Prostate gland (tissue), 2 donors: ENCODE data around the gene LRRC32. TPM values are rescaled to one million over a fixed set of nuclear protein-coding genes. Genes with fewer than 3 reads are reported as not detected.

Source experiments
- DNase-seq: peaks from one replicate; pipeline ENCODE4 v3.0.0-alpha.2; 2019; ENCODE audit warnings: low spot score
- H3K27ac ChIP-seq, 2 donors: fragments of 200-600 bp; sonication (generic); 2 replicates each; pipeline ENCODE4 v1.5.1; 2017 to 2019
- H3K27me3 ChIP-seq: fragments of 200-600 bp; sonication (generic); replicated peaks from 2 replicates; pipeline ENCODE4 v1.5.1; 2019; ENCODE audit not compliant: insufficient read depth
- H3K36me3 ChIP-seq, 2 donors: fragments of 200-600 bp; sonication (generic); 1 replicate in 1 of 2; 2 replicates in 1 of 2; pipeline versions ENCODE4 v1.5.1 to v1.8.1; 2017 to 2019
- H3K4me1 ChIP-seq: fragments of 200-600 bp; sonication (generic); replicated peaks from 2 replicates; pipeline ENCODE4 v1.5.1; 2019
- H3K4me3 ChIP-seq, 2 donors: fragments of 200-600 bp; sonication (generic); 2 replicates each; pipeline ENCODE4 v1.5.1; 2017 to 2019
- H3K9me3 ChIP-seq: fragments of 200-600 bp; sonication (generic); 2 replicates; pipeline ENCODE4 v1.5.1; 2017
- POLR2A ChIP-seq: fragments of 450-650 bp; IDR thresholded peaks from one replicate; pipeline ENCODE4 v1.6.1; 2016; ENCODE audit warnings: antibody characterized with exemption, mild to moderate bottlenecking
- POLR2AphosphoS5 ChIP-seq: sonication (generic); formaldehyde crosslinking; IDR thresholded peaks from one replicate; pipeline ENCODE4 v1.6.1; 2017; ENCODE audit warnings: antibody characterized with exemption
- WGBS: methylation state at CpG from one replicate; pipeline ENCODE4 v1.1.5; 2018; 5-methylcytosine and 5-hydroxymethylcytosine counted together
- intact Hi-C: fragments of 100-400 bp; cut with DNase I; formaldehyde crosslinking; loops from one replicate; pipeline ENCODE4 v1.14.2; 2022
- total RNA-seq, 2 donors: library from RNA; depleted of rRNA; stranded (reverse); fragments of >200 nt; gene quantifications; one replicate each; pipeline ENCODE4 v1.1.0, GENCODE V29; 2016
- TF ChIP-seq, protein P1 (sequence below), 4 experiments: fragments of 200-600 bp in 2 of 4; fragments of 450-650 bp in 2 of 4; sonication (generic) in 2 of 4; IDR thresholded peaks; 1 replicate in 3 of 4; 2 replicates in 1 of 4; pipeline ENCODE4 v1.5.1; 2016 to 2019; ENCODE audit warnings: antibody characterized with exemption in 4 of 4, mild to moderate bottlenecking in 2 of 4, moderate library complexity in 2 of 4

Gene LRRC32
- total RNA-seq, 2 donors from 2014 or later = 16.2 to 37.3 TPM

- TF ChIP-seq POLR2AphosphoS5 (no peak), POLR2A (no peak)
- TF ChIP-seq, protein P1, sequence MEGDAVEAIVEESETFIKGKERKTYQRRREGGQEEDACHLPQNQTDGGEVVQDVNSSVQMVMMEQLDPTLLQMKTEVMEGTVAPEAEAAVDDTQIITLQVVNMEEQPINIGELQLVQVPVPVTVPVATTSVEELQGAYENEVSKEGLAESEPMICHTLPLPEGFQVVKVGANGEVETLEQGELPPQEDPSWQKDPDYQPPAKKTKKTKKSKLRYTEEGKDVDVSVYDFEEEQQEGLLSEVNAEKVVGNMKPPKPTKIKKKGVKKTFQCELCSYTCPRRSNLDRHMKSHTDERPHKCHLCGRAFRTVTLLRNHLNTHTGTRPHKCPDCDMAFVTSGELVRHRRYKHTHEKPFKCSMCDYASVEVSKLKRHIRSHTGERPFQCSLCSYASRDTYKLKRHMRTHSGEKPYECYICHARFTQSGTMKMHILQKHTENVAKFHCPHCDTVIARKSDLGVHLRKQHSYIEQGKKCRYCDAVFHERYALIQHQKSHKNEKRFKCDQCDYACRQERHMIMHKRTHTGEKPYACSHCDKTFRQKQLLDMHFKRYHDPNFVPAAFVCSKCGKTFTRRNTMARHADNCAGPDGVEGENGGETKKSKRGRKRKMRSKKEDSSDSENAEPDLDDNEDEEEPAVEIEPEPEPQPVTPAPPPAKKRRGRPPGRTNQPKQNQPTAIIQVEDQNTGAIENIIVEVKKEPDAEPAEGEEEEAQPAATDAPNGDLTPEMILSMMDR (IDR thresholded peaks at IDR 0.05) = no peak
- Histone ChIP-seq H3K27me3 (no peaks in the 10 kb centered on the region), H3K4me1 (no peaks in the 10 kb centered on the region), H3K36me3 (no peaks in the 10 kb centered on the region), H3K27ac (no peak overlapping the region), H3K9me3 (no peaks in the 10 kb centered on the region), H3K4me3 (no peak overlapping the region)
- no peak for DNase-seq
- intact Hi-C loops = no loop called here
- WGBS = 67% methylated on average over 5 of the region's 5 CpGs
Observed at GRCh38 chr11:76704171-76704948, 33.8 kb upstream of the LRRC32 start.

- intact Hi-C loops = no loop called here
- WGBS = 93% methylated on average over 1 of the region's 1 CpG
- TF ChIP-seq POLR2AphosphoS5 (no peak), POLR2A (no peak)
- TF ChIP-seq, protein P1 (IDR thresholded peaks at IDR 0.05) = no peak
- Histone ChIP-seq H3K27me3 (no peaks in the 10 kb centered on the region), H3K36me3 (no peaks in the 10 kb centered on the region), H3K9me3 (no peaks in the 10 kb centered on the region), H3K27ac (no peak overlapping the region), H3K4me3 (no peak overlapping the region), H3K4me1 (no peaks in the 10 kb centered on the region)
- no peak for DNase-seq
Observed at GRCh38 chr11:76703707-76704106, 33.2 kb upstream of the LRRC32 start.

- 65% methylated on average over 3 of the region's 3 CpGs for WGBS
- no peak overlapping the region for H3K27ac ChIP-seq
- H3K9me3 ChIP-seq = no peaks in the 10 kb centered on the region
- intact Hi-C loops = no loop called here
- no peaks in the 10 kb centered on the region for H3K27me3 ChIP-seq
- H3K4me3 ChIP-seq = no peak overlapping the region
- DNase-seq = no peak
- TF ChIP-seq POLR2A (no peak), POLR2AphosphoS5 (no peak)
- TF ChIP-seq, protein P1 (IDR thresholded peaks at IDR 0.05) = no peak
- H3K36me3 ChIP-seq = no peaks in the 10 kb centered on the region
- H3K4me1 ChIP-seq = no peaks in the 10 kb centered on the region
Observed at GRCh38 chr11:76702336-76703128, 32.0 kb upstream of the LRRC32 start.

- no peaks in the 10 kb centered on the region for H3K27me3 ChIP-seq
- no peaks in the 10 kb centered on the region for H3K4me1 ChIP-seq
- WGBS = 74% methylated on average over 7 of the region's 7 CpGs
- TF ChIP-seq POLR2AphosphoS5 (no peak), POLR2A (no peak)
- TF ChIP-seq, protein P1 (IDR thresholded peaks at IDR 0.05) = no peak
- H3K27ac ChIP-seq = no peak overlapping the region
- H3K4me3 ChIP-seq = no peak overlapping the region
- intact Hi-C loops = no loop called here
- H3K9me3 ChIP-seq = no peaks in the 10 kb centered on the region
- no peak for DNase-seq
- no peaks in the 10 kb centered on the region for H3K36me3 ChIP-seq
Observed at GRCh38 chr11:76701294-76702040, 30.9 kb upstream of the LRRC32 start.
